ENCODE measurements around the gene NADSYN1.

Gene NADSYN1

DNA sequence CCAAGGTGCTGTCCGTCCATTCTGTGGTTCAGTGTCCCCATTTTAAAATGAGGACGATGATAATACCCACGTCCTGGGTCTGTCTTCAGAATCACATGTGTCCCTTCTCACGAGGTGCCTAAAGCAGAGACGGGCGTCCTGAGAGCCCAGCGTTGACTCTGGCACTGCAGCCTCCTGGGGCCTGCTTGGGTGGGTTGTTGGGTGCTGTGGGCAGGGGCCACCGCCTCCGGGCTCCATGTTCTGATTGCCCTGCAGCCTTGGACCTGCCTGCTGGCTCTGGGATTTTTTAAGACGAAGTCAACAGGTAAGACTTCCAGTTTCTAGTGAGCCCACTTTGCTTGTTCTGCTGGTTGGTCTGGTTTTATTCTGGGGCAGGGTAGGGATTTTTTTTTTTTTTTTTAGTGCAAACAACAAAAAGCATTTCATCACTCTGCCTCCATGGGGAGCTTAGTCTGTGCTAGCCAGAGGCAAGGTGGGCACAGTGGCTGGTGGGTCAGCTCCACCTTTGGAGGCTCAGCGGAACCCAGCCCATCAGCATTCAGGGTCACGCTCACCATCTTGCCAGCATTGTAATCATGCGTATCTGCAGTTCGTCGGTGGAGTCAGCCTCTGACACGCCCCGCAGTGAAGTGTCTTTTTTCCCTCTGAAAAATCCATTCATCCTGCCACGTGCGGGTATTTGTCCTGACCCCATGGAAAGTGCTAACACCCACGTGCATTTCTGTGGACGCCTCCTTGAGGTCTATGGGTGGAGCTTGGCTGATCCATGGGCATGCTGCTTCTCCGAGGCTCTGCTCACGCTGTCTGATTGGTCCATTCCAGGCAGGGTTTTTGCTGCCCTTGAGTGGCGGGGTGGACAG is 28.3 kb downstream of the NADSYN1 start:
- DNase-seq (ENCODE audit: insufficient read length, low spot score) (no peak), FAIRE-seq (no peak)
- TF ChIP-seq, protein P1, sequence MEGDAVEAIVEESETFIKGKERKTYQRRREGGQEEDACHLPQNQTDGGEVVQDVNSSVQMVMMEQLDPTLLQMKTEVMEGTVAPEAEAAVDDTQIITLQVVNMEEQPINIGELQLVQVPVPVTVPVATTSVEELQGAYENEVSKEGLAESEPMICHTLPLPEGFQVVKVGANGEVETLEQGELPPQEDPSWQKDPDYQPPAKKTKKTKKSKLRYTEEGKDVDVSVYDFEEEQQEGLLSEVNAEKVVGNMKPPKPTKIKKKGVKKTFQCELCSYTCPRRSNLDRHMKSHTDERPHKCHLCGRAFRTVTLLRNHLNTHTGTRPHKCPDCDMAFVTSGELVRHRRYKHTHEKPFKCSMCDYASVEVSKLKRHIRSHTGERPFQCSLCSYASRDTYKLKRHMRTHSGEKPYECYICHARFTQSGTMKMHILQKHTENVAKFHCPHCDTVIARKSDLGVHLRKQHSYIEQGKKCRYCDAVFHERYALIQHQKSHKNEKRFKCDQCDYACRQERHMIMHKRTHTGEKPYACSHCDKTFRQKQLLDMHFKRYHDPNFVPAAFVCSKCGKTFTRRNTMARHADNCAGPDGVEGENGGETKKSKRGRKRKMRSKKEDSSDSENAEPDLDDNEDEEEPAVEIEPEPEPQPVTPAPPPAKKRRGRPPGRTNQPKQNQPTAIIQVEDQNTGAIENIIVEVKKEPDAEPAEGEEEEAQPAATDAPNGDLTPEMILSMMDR (IDR thresholded peaks at IDR 0.05; ENCODE audit: insufficient read depth, missing control alignments) = no peak

DNA sequence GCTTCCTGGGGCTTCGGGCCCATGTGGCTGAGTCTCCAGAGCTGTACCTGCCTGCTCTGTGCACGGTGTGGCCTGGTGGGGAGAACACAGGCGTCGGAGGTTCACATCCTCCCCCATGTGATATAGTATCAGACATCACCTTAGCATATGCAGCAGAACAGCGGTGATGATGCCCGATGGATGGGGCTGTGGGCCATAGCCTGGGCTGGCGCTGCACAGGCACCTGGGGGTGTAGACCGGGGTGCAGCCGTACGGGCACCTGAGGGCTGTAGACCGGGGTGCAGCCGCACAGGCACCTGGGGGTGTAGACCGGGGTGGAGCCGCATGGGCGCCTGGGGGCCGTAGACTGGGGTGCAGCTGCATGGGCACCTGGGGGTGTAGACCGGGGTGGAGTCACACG is 29.2 kb downstream of the NADSYN1 start:
- DNase-seq (ENCODE audit: insufficient read length, low spot score) (no peak), FAIRE-seq (no peak)
- TF ChIP-seq, protein P1 (IDR thresholded peaks at IDR 0.05; ENCODE audit: insufficient read depth, missing control alignments) = no peak

- no peak for FAIRE-seq
- no peak for DNase-seq (ENCODE audit: insufficient read length, low spot score)
- TF ChIP-seq, protein P1 (IDR thresholded peaks at IDR 0.05; ENCODE audit: insufficient read depth, missing control alignments) = no peak
Observed at GRCh38 chr11:71482746-71483364, 29.9 kb downstream of the NADSYN1 start.

DNA sequence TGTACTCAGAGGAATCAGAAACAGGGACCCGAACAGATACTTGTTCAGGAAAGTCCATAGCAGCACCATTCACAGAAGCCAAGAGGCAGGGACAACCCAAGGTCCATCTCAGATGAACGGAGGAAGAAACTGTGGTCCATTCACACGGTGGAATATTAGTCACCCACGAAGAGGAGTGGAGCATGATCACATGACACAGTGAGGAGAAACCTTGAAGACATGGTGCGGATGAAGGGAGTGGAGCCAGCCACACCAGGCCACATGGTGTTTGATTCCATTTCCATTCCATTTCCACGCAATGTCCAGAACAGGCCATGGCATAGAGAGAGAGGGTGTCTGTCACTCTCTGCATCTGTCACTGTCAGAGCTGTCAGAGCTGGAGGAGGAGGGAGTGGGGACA is 30.7 kb downstream of the NADSYN1 start:
- TF ChIP-seq, protein P1 (IDR thresholded peaks at IDR 0.05; ENCODE audit: insufficient read depth, missing control alignments) = no peak
- FAIRE-seq (no peak), DNase-seq (ENCODE audit: insufficient read length, low spot score) (no peak)

- TF ChIP-seq, protein P1 (IDR thresholded peaks at IDR 0.05; ENCODE audit: insufficient read depth, missing control alignments) = no peak
- no peak for DNase-seq (ENCODE audit: insufficient read length, low spot score)
- no peak for FAIRE-seq
Observed at GRCh38 chr11:71484248-71485062, 31.5 kb downstream of the NADSYN1 start.

DNA sequence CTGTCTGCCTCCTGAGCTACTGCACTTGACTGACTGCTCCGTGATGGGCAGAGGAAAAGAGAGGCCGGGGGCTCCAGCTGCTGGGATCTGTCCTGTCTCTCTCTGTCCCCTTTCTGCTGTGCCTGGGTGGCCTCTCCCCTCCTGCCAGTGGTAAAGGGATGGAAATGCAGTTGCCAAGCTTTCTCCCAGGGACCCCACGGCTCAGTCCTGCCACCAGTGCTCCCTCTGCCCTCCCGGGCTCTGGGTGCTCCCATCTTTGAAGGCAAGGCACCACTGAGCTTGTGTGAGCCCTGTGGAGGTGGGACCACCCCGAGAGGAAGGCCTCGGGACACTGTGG is 32.0 kb downstream of the NADSYN1 start:
- DNase-seq (ENCODE audit: insufficient read length, low spot score) (no peak), FAIRE-seq (no peak)
- TF ChIP-seq, protein P1 (IDR thresholded peaks at IDR 0.05; ENCODE audit: insufficient read depth, missing control alignments) = no peak
